H9 (cell line): ENCODE measurements around the gene ARVCF. TPM values are rescaled to one million over a fixed set of nuclear protein-coding genes. Genes with fewer than 3 reads are reported as not detected.

Source experiments
- DNase-seq: peaks from one replicate; pipeline ENCODE4 v3.0.0-alpha.2; 2017
- H2AFZ ChIP-seq: one replicate; pipeline ENCODE4 v1.6.1; 2013; ENCODE audit warnings: mild to moderate bottlenecking, low read length, control low read depth, moderate library complexity
- H2AK5ac ChIP-seq: 2 replicates; pipeline ENCODE4 v1.6.1; 2013; ENCODE audit warnings: low read length, control low read depth, mixed read lengths; ENCODE audit not compliant: insufficient read length
- H2BK120ac ChIP-seq: one replicate; pipeline ENCODE4 v1.6.1; 2013; ENCODE audit warnings: low read depth, mild to moderate bottlenecking, low read length, control low read depth, inconsistent platforms; ENCODE audit not compliant: poor library complexity, severe bottlenecking
- H2BK12ac ChIP-seq: 2 replicates; pipeline ENCODE4 v1.6.1; 2013; ENCODE audit warnings: low read length, control low read depth, mixed read lengths, low read depth; ENCODE audit not compliant: insufficient read length
- H2BK15ac ChIP-seq: 2 replicates; pipeline ENCODE4 v1.6.1; 2013; ENCODE audit warnings: low read depth, low read length, control low read depth
- H2BK20ac ChIP-seq: one replicate; pipeline ENCODE4 v1.6.1; 2013; ENCODE audit warnings: low read depth, mild to moderate bottlenecking, low read length, control low read depth, inconsistent platforms; ENCODE audit not compliant: poor library complexity, severe bottlenecking
- H2BK5ac ChIP-seq: 2 replicates; pipeline ENCODE4 v1.6.1; 2013; ENCODE audit warnings: low read length, control low read depth, mixed read lengths; ENCODE audit not compliant: insufficient read length
- H3K14ac ChIP-seq: 2 replicates; pipeline ENCODE4 v1.6.1; 2013; ENCODE audit warnings: low read length, control low read depth; ENCODE audit not compliant: insufficient read depth
- H3K18ac ChIP-seq: 2 replicates; pipeline ENCODE4 v1.6.1; 2013; ENCODE audit warnings: low read depth, mild to moderate bottlenecking, mixed read lengths, low read length, control low read depth; ENCODE audit not compliant: insufficient read length
- H3K23ac ChIP-seq: 2 replicates; pipeline ENCODE4 v1.6.1; 2013; ENCODE audit warnings: low read length, control low read depth, mixed read lengths, low read depth; ENCODE audit not compliant: insufficient read length
- H3K23me2 ChIP-seq: 2 replicates; pipeline ENCODE4 v1.6.1; 2013; ENCODE audit warnings: low read depth, mild to moderate bottlenecking, mixed read lengths, low read length, control low read depth; ENCODE audit not compliant: insufficient read length, poor library complexity, severe bottlenecking
- H3K27ac ChIP-seq: 2 replicates; pipeline ENCODE4 v1.5.1; 2013; ENCODE audit warnings: low read length, control low read depth, mixed read lengths, low read depth; ENCODE audit not compliant: insufficient read length
- H3K27me3 ChIP-seq: 2 replicates; pipeline ENCODE4 v1.6.1; 2013; ENCODE audit warnings: low read length, control low read depth, inconsistent platforms; ENCODE audit not compliant: insufficient read depth
- H3K4ac ChIP-seq: 2 replicates; pipeline ENCODE4 v1.6.1; 2013; ENCODE audit warnings: low read depth, mild to moderate bottlenecking, control low read depth, inconsistent platforms, low read length, moderate library complexity
- H3K4me1 ChIP-seq: 2 replicates; pipeline ENCODE4 v1.6.1; 2013; ENCODE audit warnings: low read length, control low read depth, inconsistent platforms; ENCODE audit not compliant: insufficient read depth
- H3K4me2 ChIP-seq: 2 replicates; pipeline ENCODE4 v1.6.1; 2013; ENCODE audit warnings: low read length, control low read depth, mixed read lengths; ENCODE audit not compliant: insufficient read length, insufficient read depth
- H3K56ac ChIP-seq: 2 replicates; pipeline ENCODE4 v1.6.1; 2013; ENCODE audit warnings: low read depth, mild to moderate bottlenecking, mixed read lengths, low read length, control low read depth; ENCODE audit not compliant: insufficient read length
- H3K79me1 ChIP-seq: 2 replicates; pipeline ENCODE4 v1.6.1; 2013; ENCODE audit warnings: low read depth, mild to moderate bottlenecking, moderate library complexity, low read length, control low read depth, inconsistent platforms; ENCODE audit not compliant: insufficient read depth, poor library complexity, severe bottlenecking
- H3K79me2 ChIP-seq: 2 replicates; pipeline ENCODE4 v1.6.1; 2013; ENCODE audit warnings: low read length, control low read depth, inconsistent platforms; ENCODE audit not compliant: insufficient read depth
- H3K9ac ChIP-seq: 2 replicates; pipeline ENCODE4 v1.6.1; 2013; ENCODE audit warnings: low read length, control low read depth, mixed read lengths; ENCODE audit not compliant: insufficient read length; ENCODE audit errors: extremely low read depth
- H3K9me3 ChIP-seq: one replicate; pipeline ENCODE4 v1.6.1; 2013; ENCODE audit warnings: low read depth, low read length, inconsistent platforms; ENCODE audit not compliant: control insufficient read depth
- H3T11ph ChIP-seq: one replicate; pipeline ENCODE4 v1.6.1; 2013; ENCODE audit warnings: mild to moderate bottlenecking, low read length, control low read depth, inconsistent platforms
- H4K20me1 ChIP-seq: one replicate; pipeline ENCODE4 v1.6.1; 2013; ENCODE audit not compliant: control insufficient read depth, insufficient read length, insufficient read depth
- H4K5ac ChIP-seq: 2 replicates; pipeline ENCODE4 v1.6.1; 2013; ENCODE audit warnings: low read depth, mild to moderate bottlenecking, mixed read lengths, low read length, control low read depth; ENCODE audit not compliant: insufficient read length
- H4K8ac ChIP-seq: replicated peaks from 2 replicates; pipeline ENCODE4 v1.6.1; 2013; ENCODE audit warnings: low read length, control low read depth, mixed read lengths, low read depth; ENCODE audit not compliant: insufficient read length
- H4K91ac ChIP-seq: 2 replicates; pipeline ENCODE4 v1.6.1; 2013; ENCODE audit warnings: low read depth, mild to moderate bottlenecking, moderate library complexity, mixed read lengths, low read length, control low read depth; ENCODE audit not compliant: insufficient read length
- H3K27ac Mint-ChIP-seq, 3 experiments: 2 replicates in 2 of 3; 3 replicates in 1 of 3; pipeline ENCODE4 v1.8.0; 2020 to 2021; ENCODE audit warnings: mixed read lengths in 3 of 3, mild to moderate bottlenecking in 1 of 3, moderate library complexity in 1 of 3
- H3K27me3 Mint-ChIP-seq: 2 replicates; pipeline ENCODE4 v1.8.0; 2021; ENCODE audit warnings: low read depth, mild to moderate bottlenecking, moderate library complexity, mixed read lengths
- H3K36me3 Mint-ChIP-seq, 3 experiments: 2 replicates in 2 of 3; 3 replicates in 1 of 3; pipeline ENCODE4 v1.8.0; 2020 to 2021; ENCODE audit warnings: low read depth in 3 of 3, mixed read lengths in 3 of 3; ENCODE audit not compliant: insufficient read depth in 1 of 3
- H3K4me1 Mint-ChIP-seq, 2 experiments: 2 replicates each; pipeline ENCODE4 v1.8.0; 2020; ENCODE audit warnings: mixed read lengths in 2 of 2
- H3K4me3 Mint-ChIP-seq, 2 experiments: 2 replicates in 1 of 2; 3 replicates in 1 of 2; pipeline ENCODE4 v1.8.0; 2020 to 2021; ENCODE audit warnings: mild to moderate bottlenecking in 2 of 2, mixed read lengths in 2 of 2, moderate library complexity in 1 of 2
- H3K9me3 Mint-ChIP-seq, 2 experiments: 2 replicates in 1 of 2; 3 replicates in 1 of 2; pipeline ENCODE4 v1.8.0; 2020; ENCODE audit warnings: mild to moderate bottlenecking in 2 of 2, mixed read lengths in 2 of 2, moderate library complexity in 1 of 2
- CTCF ChIP-seq: fragments of 200-600 bp; sonication (generic); conservative IDR thresholded peaks from 3 replicates; pipeline ENCODE4 v1.8.0; 2021; ENCODE audit warnings: antibody characterized with exemption, mild to moderate bottlenecking
- WGBS: extraction: QIAGEN DNeasy Blood & Tissue Kit; methylation state at CpG from one replicate; pipeline ENCODE4 v1.1.7; 2013; ENCODE audit warnings: missing lambda C conversion rate, low lambda C conversion rate, mixed read lengths; ENCODE audit not compliant: insufficient read length; ENCODE audit errors: extremely low coverage; 5-methylcytosine and 5-hydroxymethylcytosine counted together
- total RNA-seq: library from RNA; stranded (reverse); gene quantifications from 2 replicates; pipeline ENCODE4 v1.2.1, GENCODE V29; 2021

The ARVCF gene
- total RNA-seq, 1 experiment from 2014 or later, result 40.7 TPM

- Histone ChIP-seq H4K20me1 (no peaks in the 10 kb centered on the region), H4K91ac (no peak overlapping the region), H3K4me1 (no peaks in the 10 kb centered on the region), H3K4me2 (no peak overlapping the region), H3K27ac (no peak overlapping the region), H3K23ac (no peak overlapping the region), H3K79me2 (no peaks in the 10 kb centered on the region), H3K18ac (no peak overlapping the region), H2BK12ac (no peak overlapping the region), H3K56ac (no peak overlapping the region), H4K5ac (no peak overlapping the region), H2AFZ (no peak overlapping the region), H3K9ac (no peak overlapping the region), H3K9me3 (no peaks in the 10 kb centered on the region), H2BK5ac (no peak overlapping the region), H2BK15ac (no peak overlapping the region), H2BK20ac (no peak overlapping the region), H3K14ac (no peak overlapping the region), H3K23me2 (peaks cover 10% of the 10 kb centered on the region), H3K79me1 (no peaks in the 10 kb centered on the region), H2AK5ac (no peak overlapping the region), H3T11ph (no peak overlapping the region), H3K27me3 (peaks cover 4% of the 10 kb centered on the region; the same call in 1 of the 2 replicates), H4K8ac (no peak overlapping the region), H3K4ac (no peak overlapping the region), H2BK120ac (no peak overlapping the region)
- WGBS, result no CpG with 5 or more reads among the region's 15 CpGs
- Mint-ChIP-seq H3K27ac (no peak overlapping the region), H3K4me1 (peaks cover 9 to 11% of the 10 kb centered on the region in 2 experiments; a peak in 3 of 4 replicates), H3K9me3 (no peaks in the 10 kb centered on the region), H3K27me3 (peaks cover 11% of the 10 kb centered on the region), H3K4me3 (no peak overlapping the region), H3K36me3 (no peaks in the 10 kb centered on the region; a peak in 1 of 7 replicates)
- TF ChIP-seq CTCF, result no peak
- no peak for DNase-seq
These were observed 8.2 kb upstream of the ARVCF start for GRCh38 chr22:20024650-20025397.
